Rectal smooth muscle tissue (tissue), 1 donor: ENCODE measurements around the gene SIGLEC5.

Experiments
- H3K27ac ChIP-seq: one replicate; pipeline ENCODE4 v1.7.0; 2013; ENCODE audit warnings: low read depth, low read length, inconsistent platforms
- H3K27me3 ChIP-seq: one replicate; pipeline ENCODE4 v1.7.0; 2013; ENCODE audit warnings: low read length; ENCODE audit not compliant: control insufficient read depth, insufficient read depth
- H3K36me3 ChIP-seq: one replicate; pipeline ENCODE4 v1.7.0; 2013; ENCODE audit warnings: low read length; ENCODE audit not compliant: control insufficient read depth, insufficient read depth
- H3K4me1 ChIP-seq: one replicate; pipeline ENCODE4 v1.7.0; 2013; ENCODE audit warnings: low read length; ENCODE audit not compliant: control insufficient read depth, insufficient read depth
- H3K4me3 ChIP-seq: one replicate; pipeline ENCODE4 v1.7.0; 2013; ENCODE audit warnings: low read length
- H3K9ac ChIP-seq: one replicate; pipeline ENCODE4 v1.7.0; 2013; ENCODE audit warnings: low read length

The SIGLEC5 gene

GRCh38 chr19:51593969-51594773, 36.0 kb downstream of the SIGLEC5 start:
- Histone ChIP-seq H3K4me1 (no peaks in the 10 kb centered on the region), H3K36me3 (no peaks in the 10 kb centered on the region), H3K27me3 (no peaks in the 10 kb centered on the region), H3K9ac (peak overlapping the region; percentile 25), H3K4me3 (peak overlapping the region; percentile 77), H3K27ac (no peak overlapping the region)

- Histone ChIP-seq H3K27me3 (no peaks in the 10 kb centered on the region), H3K36me3 (no peaks in the 10 kb centered on the region), H3K27ac (no peak overlapping the region), H3K9ac (peak overlapping the region; percentile 25), H3K4me1 (no peaks in the 10 kb centered on the region), H3K4me3 (peak overlapping the region; percentile 77)
Measured at GRCh38 chr19:51593138-51593890, 36.9 kb downstream of the SIGLEC5 start.

- H3K9ac ChIP-seq, result no peak overlapping the region
- H3K4me3 ChIP-seq, result no peak overlapping the region
- peaks cover 1% of the 10 kb centered on the region for H3K36me3 ChIP-seq
- H3K27me3 ChIP-seq, result no peaks in the 10 kb centered on the region
- no peak overlapping the region for H3K27ac ChIP-seq
- H3K4me1 ChIP-seq, result no peaks in the 10 kb centered on the region
Measured at GRCh38 chr19:51592521-51592920, 37.7 kb downstream of the SIGLEC5 start.

- Histone ChIP-seq H3K27me3 (no peaks in the 10 kb centered on the region), H3K4me1 (no peaks in the 10 kb centered on the region), H3K27ac (no peak overlapping the region), H3K4me3 (no peak overlapping the region), H3K36me3 (peaks cover 18% of the 10 kb centered on the region), H3K9ac (no peak overlapping the region)
Measured at GRCh38 chr19:51590441-51590840, 39.8 kb downstream of the SIGLEC5 start.

GRCh38 chr19:51589511-51589910, 40.7 kb downstream of the SIGLEC5 start:
- H3K9ac ChIP-seq, result no peak overlapping the region
- H3K27ac ChIP-seq, result no peak overlapping the region
- H3K4me1 ChIP-seq, result no peaks in the 10 kb centered on the region
- peaks cover 18% of the 10 kb centered on the region for H3K36me3 ChIP-seq
- no peaks in the 10 kb centered on the region for H3K27me3 ChIP-seq
- no peak overlapping the region for H3K4me3 ChIP-seq

- Histone ChIP-seq H3K4me3 (no peak overlapping the region), H3K27me3 (no peaks in the 10 kb centered on the region), H3K4me1 (no peaks in the 10 kb centered on the region), H3K36me3 (peaks cover 18% of the 10 kb centered on the region), H3K9ac (no peak overlapping the region), H3K27ac (no peak overlapping the region)
Measured at GRCh38 chr19:51587264-51588191, 42.7 kb downstream of the SIGLEC5 start.

GRCh38 chr19:51586799-51587198, 43.4 kb downstream of the SIGLEC5 start:
- peaks cover 22% of the 10 kb centered on the region for H3K36me3 ChIP-seq
- H3K27me3 ChIP-seq, result no peaks in the 10 kb centered on the region
- H3K27ac ChIP-seq, result no peak overlapping the region
- H3K4me1 ChIP-seq, result no peaks in the 10 kb centered on the region
- no peak overlapping the region for H3K9ac ChIP-seq
- no peak overlapping the region for H3K4me3 ChIP-seq

GRCh38 chr19:51586103-51586728, 44.0 kb downstream of the SIGLEC5 start:
- no peak overlapping the region for H3K27ac ChIP-seq
- no peak overlapping the region for H3K9ac ChIP-seq
- no peaks in the 10 kb centered on the region for H3K27me3 ChIP-seq
- peaks cover 27% of the 10 kb centered on the region for H3K36me3 ChIP-seq
- no peaks in the 10 kb centered on the region for H3K4me1 ChIP-seq
- no peak overlapping the region for H3K4me3 ChIP-seq

GRCh38 chr19:51576850-51577249, 53.4 kb downstream of the SIGLEC5 start:
- Histone ChIP-seq H3K9ac (no peak overlapping the region), H3K27ac (no peak overlapping the region), H3K36me3 (peaks cover 12% of the 10 kb centered on the region), H3K4me1 (peaks cover 8% of the 10 kb centered on the region), H3K4me3 (no peak overlapping the region), H3K27me3 (no peaks in the 10 kb centered on the region)

GRCh38 chr19:51573331-51573730, 56.9 kb downstream of the SIGLEC5 start:
- Histone ChIP-seq H3K27ac (no peak overlapping the region), H3K27me3 (no peaks in the 10 kb centered on the region), H3K4me1 (peaks cover 14% of the 10 kb centered on the region), H3K4me3 (no peak overlapping the region), H3K9ac (no peak overlapping the region), H3K36me3 (peaks cover 6% of the 10 kb centered on the region)

GRCh38 chr19:51572908-51573307, 57.3 kb downstream of the SIGLEC5 start:
- Histone ChIP-seq H3K9ac (no peak overlapping the region), H3K4me1 (peaks cover 14% of the 10 kb centered on the region), H3K27me3 (no peaks in the 10 kb centered on the region), H3K4me3 (no peak overlapping the region), H3K27ac (no peak overlapping the region), H3K36me3 (peaks cover 6% of the 10 kb centered on the region)

GRCh38 chr19:51572410-51572809, 57.8 kb downstream of the SIGLEC5 start:
- Histone ChIP-seq H3K4me3 (peak overlapping the region; percentile 69), H3K4me1 (peaks cover 14% of the 10 kb centered on the region), H3K36me3 (peaks cover 6% of the 10 kb centered on the region), H3K27ac (no peak overlapping the region), H3K9ac (no peak overlapping the region), H3K27me3 (no peaks in the 10 kb centered on the region)
